Measurements from ENCODE around the gene CEBPB.
"Not testable (repeated sequence)": the region's sequence is repeated elsewhere in the genome, so short reads cannot be mapped to it uniquely, and the experiment has no call there.

DNA sequence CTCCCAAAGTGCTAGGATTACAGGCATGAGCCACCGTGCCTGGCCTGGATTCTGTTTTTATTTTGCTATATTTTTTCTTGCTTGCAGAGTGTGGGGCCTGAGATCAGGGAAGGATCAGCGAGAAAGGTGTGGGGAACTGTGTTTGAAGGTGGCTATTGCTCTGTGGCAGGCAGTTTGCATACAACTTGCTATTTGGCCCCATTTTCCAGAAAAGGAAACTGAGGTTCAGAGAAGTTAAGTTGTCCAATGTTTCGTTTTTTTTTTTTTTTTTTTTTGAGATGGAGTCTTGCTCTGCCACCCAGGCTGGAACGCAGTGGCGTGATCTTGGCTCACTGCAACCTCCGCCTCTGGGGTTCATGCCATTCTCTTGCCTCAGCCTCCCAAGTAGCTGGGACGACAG, 29.1 kb upstream of the CEBPB start:
- TF ChIP-seq, protein P1, sequence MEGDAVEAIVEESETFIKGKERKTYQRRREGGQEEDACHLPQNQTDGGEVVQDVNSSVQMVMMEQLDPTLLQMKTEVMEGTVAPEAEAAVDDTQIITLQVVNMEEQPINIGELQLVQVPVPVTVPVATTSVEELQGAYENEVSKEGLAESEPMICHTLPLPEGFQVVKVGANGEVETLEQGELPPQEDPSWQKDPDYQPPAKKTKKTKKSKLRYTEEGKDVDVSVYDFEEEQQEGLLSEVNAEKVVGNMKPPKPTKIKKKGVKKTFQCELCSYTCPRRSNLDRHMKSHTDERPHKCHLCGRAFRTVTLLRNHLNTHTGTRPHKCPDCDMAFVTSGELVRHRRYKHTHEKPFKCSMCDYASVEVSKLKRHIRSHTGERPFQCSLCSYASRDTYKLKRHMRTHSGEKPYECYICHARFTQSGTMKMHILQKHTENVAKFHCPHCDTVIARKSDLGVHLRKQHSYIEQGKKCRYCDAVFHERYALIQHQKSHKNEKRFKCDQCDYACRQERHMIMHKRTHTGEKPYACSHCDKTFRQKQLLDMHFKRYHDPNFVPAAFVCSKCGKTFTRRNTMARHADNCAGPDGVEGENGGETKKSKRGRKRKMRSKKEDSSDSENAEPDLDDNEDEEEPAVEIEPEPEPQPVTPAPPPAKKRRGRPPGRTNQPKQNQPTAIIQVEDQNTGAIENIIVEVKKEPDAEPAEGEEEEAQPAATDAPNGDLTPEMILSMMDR (IDR thresholded peaks at IDR 0.05; ENCODE audit: low read depth, low read length, poor library complexity, severe bottlenecking) = not testable (repeated sequence)
- TF ChIP-seq EZH2phosphoT487 (IDR thresholded peaks at IDR 0.05; ENCODE audit: borderline replicate concordance, low read length) = not testable (repeated sequence)
